Coronary artery (tissue), 2 donors: Measurements from ENCODE around the gene SLC6A11.

Experiments used
- DNase-seq: peaks from one replicate; pipeline ENCODE4 v3.0.0-alpha.2; 2017; ENCODE audit warnings: low spot score
- H3K27ac ChIP-seq, 2 donors: fragments of 200-600 bp; sonication (generic); one replicate each; pipeline ENCODE4 v1.5.1; 2016 to 2019
- H3K4me3 ChIP-seq: fragments of 200-600 bp; sonication (generic); 2 replicates; pipeline ENCODE4 v1.5.1; 2016; ENCODE audit warnings: mild to moderate bottlenecking, moderate library complexity
- CTCF ChIP-seq: fragments of 200-600 bp; sonication (generic); IDR thresholded peaks from one replicate; pipeline ENCODE4 v1.5.1; 2019; ENCODE audit warnings: antibody characterized with exemption

SLC6A11 gene

GRCh38 chr3:10956986-10957385 is 141.0 kb downstream of the SLC6A11 start:
- H3K27ac ChIP-seq, result peak overlapping the region in 1 of 2 donors; percentile 47
- no peak for TF ChIP-seq CTCF
- no peak overlapping the region for H3K4me3 ChIP-seq
- DNase-seq, result no peak

- no peak for TF ChIP-seq CTCF
- DNase-seq, result no peak
Measured at GRCh38 chr3:10957976-10958749, 142.1 kb downstream of the SLC6A11 start.

DNA sequence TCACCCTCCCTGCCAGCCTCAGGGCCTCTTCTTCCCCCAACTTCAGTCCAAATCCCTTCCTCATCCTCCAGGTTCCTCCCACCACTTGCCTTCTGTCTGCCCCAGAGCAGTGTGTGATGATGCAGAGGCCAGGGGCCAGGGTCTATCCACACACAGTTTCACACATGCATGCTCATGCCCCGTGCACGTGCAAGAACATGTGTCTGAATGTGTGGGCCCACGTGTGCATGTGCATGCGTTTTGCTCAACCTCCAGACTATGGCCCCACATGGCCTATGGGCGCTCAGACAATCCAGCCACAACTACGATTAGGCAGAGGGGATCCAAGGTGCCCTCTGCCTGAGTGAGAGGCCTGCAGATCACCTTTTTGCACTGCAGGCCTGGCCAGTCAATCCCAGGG is 144.2 kb downstream of the SLC6A11 start:
- no peak overlapping the region for H3K4me3 ChIP-seq

More at GRCh38 chr3:10957976-10958749, 142.1 kb downstream of the SLC6A11 start:
- H3K27ac ChIP-seq, result no peak overlapping the region
- no peak overlapping the region for H3K4me3 ChIP-seq

GRCh38 chr3:10961921-10962320 is 145.9 kb downstream of the SLC6A11 start:
- TF ChIP-seq CTCF, result no peak
- DNase-seq, result no peak
- H3K27ac ChIP-seq, result no peak overlapping the region
- H3K4me3 ChIP-seq, result no peak overlapping the region

More for the DNA sequence above, 144.2 kb downstream of the SLC6A11 start:
- TF ChIP-seq CTCF, result no peak
- no peak for DNase-seq
- no peak overlapping the region for H3K27ac ChIP-seq

DNA sequence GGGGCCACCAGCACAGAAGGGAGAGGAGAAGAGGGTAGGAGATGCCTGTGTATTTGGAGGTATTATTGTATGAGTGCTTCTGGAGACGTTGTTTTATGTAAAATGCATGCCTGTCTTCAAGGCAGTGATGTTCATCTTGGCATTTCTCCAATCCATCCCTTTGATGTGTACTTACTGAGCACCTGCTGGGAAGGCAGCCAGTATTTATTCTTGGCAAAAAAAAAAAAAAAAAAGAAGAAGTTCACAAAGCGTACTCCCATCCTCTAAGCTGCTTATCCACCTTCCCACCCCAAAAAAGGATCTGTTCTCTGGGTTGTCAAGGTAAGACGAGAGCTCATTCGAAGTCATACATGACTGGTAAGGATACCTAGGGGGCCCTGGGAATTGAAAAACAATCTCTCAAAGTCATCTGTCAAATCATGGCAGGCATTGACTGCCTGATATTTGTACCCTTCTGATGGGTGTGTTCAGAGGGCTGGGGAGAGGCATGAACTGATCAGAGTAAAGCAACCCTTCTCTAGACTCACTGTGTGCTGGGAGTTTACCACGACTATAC is 146.5 kb downstream of the SLC6A11 start:
- TF ChIP-seq CTCF, result no peak
- Histone ChIP-seq H3K4me3 (no peak overlapping the region), H3K27ac (no peak overlapping the region)
- DNase-seq, result no peak

DNA sequence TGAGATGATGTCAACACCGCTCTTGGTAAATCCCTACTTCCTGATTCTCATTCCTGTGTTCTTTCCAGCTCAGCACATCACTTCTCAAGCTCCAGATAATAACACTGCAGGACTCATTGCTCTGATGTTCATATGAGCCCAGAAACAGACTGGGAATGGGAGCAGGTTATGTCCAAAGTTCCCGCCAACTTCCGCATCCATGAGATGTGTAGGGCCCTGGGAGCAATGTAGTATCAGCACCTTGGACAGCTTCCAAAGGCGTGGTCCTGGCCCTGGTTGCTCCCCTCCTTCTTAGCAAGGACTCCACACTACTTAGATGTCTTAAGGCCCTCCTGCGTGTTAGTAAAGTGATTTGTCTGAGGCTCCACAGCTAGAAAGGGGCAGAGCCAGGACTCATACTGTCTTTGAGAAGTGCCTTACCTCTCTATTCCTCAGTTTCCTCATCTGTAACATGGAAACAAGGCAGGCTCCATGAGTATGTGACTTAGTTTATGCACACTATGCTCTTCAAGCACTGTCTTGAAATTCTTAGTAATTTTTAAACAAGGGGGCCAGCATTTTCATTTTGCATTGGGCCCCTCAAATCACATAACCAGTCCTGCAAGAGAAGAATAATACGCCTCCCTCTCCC is 148.6 kb downstream of the SLC6A11 start:
- TF ChIP-seq CTCF, result no peak
- Histone ChIP-seq H3K27ac (no peak overlapping the region), H3K4me3 (no peak overlapping the region)
- DNase-seq, result no peak
